Activated naive CD4-positive, alpha-beta T cell treated with anti-CD3 and anti-CD28 coated beads, Interleukin-2, amount 50 U/mL, for 24 hours (primary cell): ENCODE data around the gene FBLN1.
"Not testable (repeated sequence)": the region's sequence is repeated elsewhere in the genome, so short reads cannot be mapped to it uniquely, and the experiment has no call there.

Experiments
- H3K27ac Mint-ChIP-seq: one replicate; pipeline ENCODE4 v1.8.0; 2021; ENCODE audit warnings: mild to moderate bottlenecking, mixed read lengths
- H3K27me3 Mint-ChIP-seq: one replicate; pipeline ENCODE4 v1.8.0; 2021; ENCODE audit warnings: mixed read lengths
- H3K36me3 Mint-ChIP-seq: one replicate; pipeline ENCODE4 v1.8.0; 2021; ENCODE audit warnings: mixed read lengths
- H3K4me1 Mint-ChIP-seq: one replicate; pipeline ENCODE4 v1.8.0; 2021; ENCODE audit warnings: mixed read lengths
- H3K4me3 Mint-ChIP-seq: one replicate; pipeline ENCODE4 v1.8.0; 2021; ENCODE audit warnings: mild to moderate bottlenecking, mixed read lengths
- H3K9me3 Mint-ChIP-seq: one replicate; pipeline ENCODE4 v1.8.0; 2021; ENCODE audit warnings: mixed read lengths

Gene FBLN1

GRCh38 chr22:45542736-45543135, 40.1 kb downstream of the FBLN1 start:
- not testable (repeated sequence) for H3K4me3 Mint-ChIP-seq, H3K27me3 Mint-ChIP-seq, H3K36me3 Mint-ChIP-seq, H3K4me1 Mint-ChIP-seq, H3K9me3 Mint-ChIP-seq, H3K27ac Mint-ChIP-seq

- Mint-ChIP-seq H3K4me3 (no peak overlapping the region), H3K27me3 (no peaks in the 10 kb centered on the region), H3K9me3 (no peaks in the 10 kb centered on the region), H3K36me3 (no peaks in the 10 kb centered on the region), H3K27ac (no peak overlapping the region), H3K4me1 (no peaks in the 10 kb centered on the region)
These were observed 40.6 kb downstream of the FBLN1 start for GRCh38 chr22:45543243-45543642.

DNA sequence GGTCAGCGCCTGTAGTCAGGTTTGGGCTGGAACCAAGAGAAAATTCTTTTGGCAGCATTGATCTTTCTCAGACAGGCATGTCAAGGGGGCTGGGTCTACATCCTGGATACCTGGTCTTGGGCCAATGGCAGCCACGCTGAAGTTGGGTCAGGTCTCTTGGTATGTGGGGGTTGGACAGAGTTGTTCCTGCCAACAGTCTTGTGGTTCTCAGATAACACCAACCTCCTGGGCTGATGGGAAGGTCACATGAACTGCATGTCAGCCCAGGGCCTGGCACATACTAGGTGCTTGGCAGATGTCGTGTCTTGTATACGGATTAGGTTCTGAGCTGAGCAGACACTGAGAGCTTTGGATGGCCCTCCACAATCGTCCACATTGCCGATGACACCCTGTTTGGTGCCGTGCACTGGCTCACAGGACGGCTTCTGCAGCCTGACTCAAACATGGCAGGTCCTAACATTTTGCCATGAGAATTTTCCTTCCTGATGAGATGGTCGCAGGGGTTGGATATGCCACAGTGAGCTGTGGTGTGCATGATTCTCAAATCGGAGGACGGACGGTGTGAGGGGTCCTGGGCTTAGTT, 42.0 kb downstream of the FBLN1 start:
- Mint-ChIP-seq H3K27ac (no peak overlapping the region), H3K4me1 (no peaks in the 10 kb centered on the region), H3K4me3 (no peak overlapping the region), H3K9me3 (no peaks in the 10 kb centered on the region), H3K27me3 (no peaks in the 10 kb centered on the region), H3K36me3 (no peaks in the 10 kb centered on the region)

DNA sequence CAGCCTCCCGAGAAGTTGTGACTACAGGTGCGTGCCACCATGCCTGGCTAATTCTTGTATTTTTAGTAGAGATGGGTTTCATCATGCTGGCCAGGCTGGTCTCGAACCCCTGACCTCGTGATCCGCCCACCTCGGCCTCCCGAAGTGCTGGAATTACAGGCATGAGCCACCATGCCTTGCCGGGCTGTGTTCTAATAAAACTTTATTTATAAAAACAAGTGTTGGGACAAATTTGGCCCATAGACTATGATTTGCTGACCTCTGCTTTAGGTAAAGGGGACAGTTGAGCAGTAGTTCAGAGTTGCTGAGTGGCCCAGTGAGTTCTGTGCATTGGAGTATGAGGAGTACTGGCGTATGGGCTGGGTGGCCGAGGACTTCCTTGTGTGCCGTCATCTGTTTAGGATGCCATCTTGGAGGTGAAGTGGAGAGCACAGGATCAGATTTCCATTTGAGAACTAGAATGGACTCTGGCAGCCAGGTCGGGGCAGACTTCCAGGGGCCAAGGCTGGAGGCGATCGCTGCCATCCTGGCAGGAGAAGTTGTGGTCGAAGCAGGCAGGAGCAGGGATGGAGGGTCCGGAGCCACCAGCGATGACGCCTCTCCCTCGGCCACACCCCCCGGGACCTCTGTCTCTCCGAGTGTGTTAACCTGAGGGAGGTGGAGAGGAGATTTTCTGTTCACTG, 43.8 kb downstream of the FBLN1 start:
- Mint-ChIP-seq H3K27me3 (no peaks in the 10 kb centered on the region), H3K27ac (no peak overlapping the region), H3K9me3 (no peaks in the 10 kb centered on the region), H3K36me3 (no peaks in the 10 kb centered on the region), H3K4me1 (no peaks in the 10 kb centered on the region), H3K4me3 (no peak overlapping the region)

DNA sequence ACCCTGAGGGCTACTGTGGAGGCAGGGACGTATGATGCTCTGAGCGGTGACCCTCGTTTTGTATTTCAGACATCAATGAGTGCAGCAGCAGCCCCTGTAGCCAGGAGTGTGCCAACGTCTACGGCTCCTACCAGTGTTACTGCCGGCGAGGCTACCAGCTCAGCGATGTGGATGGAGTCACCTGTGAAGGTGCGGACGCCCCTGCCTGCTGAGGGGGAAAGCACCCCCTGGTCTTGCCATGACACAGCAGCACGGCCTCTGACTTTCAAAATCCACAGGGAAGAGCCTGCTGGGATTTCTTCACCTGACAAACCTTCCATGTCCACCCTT, 44.3 kb downstream of the FBLN1 start:
- no peaks in the 10 kb centered on the region for H3K9me3 Mint-ChIP-seq
- no peak overlapping the region for H3K4me3 Mint-ChIP-seq
- H3K27ac Mint-ChIP-seq: no peak overlapping the region
- no peaks in the 10 kb centered on the region for H3K36me3 Mint-ChIP-seq
- no peaks in the 10 kb centered on the region for H3K27me3 Mint-ChIP-seq
- no peaks in the 10 kb centered on the region for H3K4me1 Mint-ChIP-seq

- H3K4me3 Mint-ChIP-seq: no peak overlapping the region
- no peaks in the 10 kb centered on the region for H3K9me3 Mint-ChIP-seq
- H3K36me3 Mint-ChIP-seq: no peaks in the 10 kb centered on the region
- no peaks in the 10 kb centered on the region for H3K27me3 Mint-ChIP-seq
- H3K4me1 Mint-ChIP-seq: no peaks in the 10 kb centered on the region
- peak overlapping the region; percentile 59 for H3K27ac Mint-ChIP-seq
These were observed 45.0 kb downstream of the FBLN1 start for GRCh38 chr22:45547731-45548130.

DNA sequence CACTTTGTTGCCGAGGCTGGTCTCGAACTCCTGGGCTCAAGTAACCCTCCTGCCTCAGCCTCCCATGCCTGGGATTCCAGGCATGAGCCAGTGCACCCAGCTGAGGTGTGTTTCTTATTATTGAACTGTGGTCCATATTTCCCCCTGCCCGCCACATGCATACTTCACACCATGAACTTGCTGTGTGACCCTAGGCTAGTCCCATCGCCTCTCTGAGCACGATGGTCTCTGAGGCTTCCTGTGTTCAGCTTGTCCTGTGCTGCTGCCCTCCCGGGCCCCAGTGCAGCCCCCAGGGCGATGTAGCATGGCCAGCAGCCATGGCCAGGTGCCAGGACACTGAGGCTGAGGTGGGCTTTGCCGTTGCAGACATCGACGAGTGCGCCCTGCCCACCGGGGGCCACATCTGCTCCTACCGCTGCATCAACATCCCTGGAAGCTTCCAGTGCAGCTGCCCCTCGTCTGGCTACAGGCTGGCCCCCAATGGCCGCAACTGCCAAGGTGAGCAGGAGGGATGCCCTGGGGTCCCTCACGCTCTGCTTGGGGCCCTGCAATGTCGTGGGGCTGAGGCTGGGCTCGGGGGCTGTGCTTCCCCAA, 45.7 kb downstream of the FBLN1 start:
- Mint-ChIP-seq H3K4me1 (no peaks in the 10 kb centered on the region), H3K4me3 (no peak overlapping the region), H3K27me3 (no peaks in the 10 kb centered on the region), H3K27ac (no peak overlapping the region), H3K36me3 (no peaks in the 10 kb centered on the region), H3K9me3 (no peaks in the 10 kb centered on the region)

GRCh38 chr22:45548991-45549761, 46.5 kb downstream of the FBLN1 start:
- no peak overlapping the region for H3K4me3 Mint-ChIP-seq
- no peaks in the 10 kb centered on the region for H3K4me1 Mint-ChIP-seq
- H3K9me3 Mint-ChIP-seq: no peaks in the 10 kb centered on the region
- H3K36me3 Mint-ChIP-seq: no peaks in the 10 kb centered on the region
- H3K27ac Mint-ChIP-seq: no peak overlapping the region
- no peaks in the 10 kb centered on the region for H3K27me3 Mint-ChIP-seq

DNA sequence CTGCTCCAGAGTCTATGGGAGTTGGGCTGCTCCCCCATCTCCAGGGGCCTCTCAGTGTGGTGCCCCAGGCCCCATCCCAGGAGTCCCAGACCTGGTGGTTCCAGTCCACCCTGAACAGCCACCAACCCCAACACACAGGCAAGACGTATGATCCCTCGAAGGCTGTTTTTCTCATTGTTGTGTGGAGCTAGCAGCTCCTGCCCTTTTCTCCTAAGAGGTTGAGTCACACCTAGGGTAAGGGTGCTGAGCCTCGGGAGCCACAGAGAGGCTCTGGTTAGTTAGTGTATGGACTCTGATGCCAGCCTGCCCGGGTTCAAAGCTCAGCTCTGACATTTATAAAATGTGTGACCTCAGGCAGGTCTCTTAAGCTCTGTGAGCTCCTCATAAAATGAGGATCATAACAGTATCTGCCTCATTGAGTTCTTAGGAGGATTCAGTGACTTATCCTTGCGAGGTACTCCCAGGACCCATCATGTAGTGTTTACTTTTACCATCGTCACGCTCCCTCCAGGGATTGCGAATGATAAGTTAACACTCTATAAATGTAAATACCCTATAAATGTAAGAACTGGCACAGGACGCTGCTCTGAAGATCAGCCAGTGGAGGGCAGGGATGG, 47.2 kb downstream of the FBLN1 start:
- Mint-ChIP-seq H3K4me3 (no peak overlapping the region), H3K27me3 (no peaks in the 10 kb centered on the region), H3K4me1 (no peaks in the 10 kb centered on the region), H3K36me3 (no peaks in the 10 kb centered on the region), H3K9me3 (no peaks in the 10 kb centered on the region), H3K27ac (no peak overlapping the region)

GRCh38 chr22:45550416-45550815, 47.7 kb downstream of the FBLN1 start:
- Mint-ChIP-seq H3K9me3 (no peaks in the 10 kb centered on the region), H3K27me3 (no peaks in the 10 kb centered on the region), H3K4me1 (no peaks in the 10 kb centered on the region), H3K27ac (no peak overlapping the region), H3K4me3 (no peak overlapping the region), H3K36me3 (no peaks in the 10 kb centered on the region)

GRCh38 chr22:45550891-45551290, 48.2 kb downstream of the FBLN1 start:
- Mint-ChIP-seq H3K4me3 (no peak overlapping the region), H3K36me3 (no peaks in the 10 kb centered on the region), H3K27ac (no peak overlapping the region), H3K9me3 (no peaks in the 10 kb centered on the region), H3K4me1 (no peaks in the 10 kb centered on the region), H3K27me3 (no peaks in the 10 kb centered on the region)

DNA sequence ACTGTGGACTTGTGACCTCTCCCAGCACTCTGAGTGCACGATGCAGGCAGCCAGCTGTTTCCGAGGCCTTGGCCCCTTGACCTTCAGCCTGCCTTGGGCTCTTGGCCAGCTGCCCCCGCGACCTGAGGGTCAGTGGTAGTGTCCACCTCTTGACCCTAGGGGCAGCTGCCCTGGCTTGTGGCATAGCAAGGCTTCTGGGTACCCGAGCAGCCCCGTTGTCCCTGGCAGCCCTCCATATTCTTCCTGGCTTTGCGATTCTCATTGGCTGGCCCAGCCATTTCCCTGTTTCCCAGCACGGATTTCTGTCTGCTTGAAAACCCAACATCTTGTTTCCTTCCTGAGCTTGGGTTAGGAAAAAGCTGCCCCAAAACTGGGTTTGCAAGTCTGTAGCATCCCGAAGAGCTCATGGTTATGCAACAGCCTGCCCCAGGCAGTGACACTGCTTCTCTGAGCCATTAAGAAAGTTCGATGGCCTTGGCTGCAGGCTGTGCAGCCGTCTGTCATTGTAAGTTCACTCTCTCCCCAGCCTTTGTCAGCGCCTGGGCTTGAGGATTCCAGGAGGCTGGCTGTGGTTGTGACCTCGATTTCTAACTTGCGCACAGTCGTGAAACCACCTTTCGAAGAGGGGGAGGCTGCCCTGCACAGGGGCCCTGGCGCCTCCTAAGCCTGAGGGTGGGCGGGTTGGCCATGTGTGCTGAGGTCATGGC, 48.8 kb downstream of the FBLN1 start:
- Mint-ChIP-seq H3K4me3 (no peak overlapping the region), H3K36me3 (no peaks in the 10 kb centered on the region), H3K4me1 (no peaks in the 10 kb centered on the region), H3K9me3 (no peaks in the 10 kb centered on the region), H3K27me3 (no peaks in the 10 kb centered on the region), H3K27ac (no peak overlapping the region)

DNA sequence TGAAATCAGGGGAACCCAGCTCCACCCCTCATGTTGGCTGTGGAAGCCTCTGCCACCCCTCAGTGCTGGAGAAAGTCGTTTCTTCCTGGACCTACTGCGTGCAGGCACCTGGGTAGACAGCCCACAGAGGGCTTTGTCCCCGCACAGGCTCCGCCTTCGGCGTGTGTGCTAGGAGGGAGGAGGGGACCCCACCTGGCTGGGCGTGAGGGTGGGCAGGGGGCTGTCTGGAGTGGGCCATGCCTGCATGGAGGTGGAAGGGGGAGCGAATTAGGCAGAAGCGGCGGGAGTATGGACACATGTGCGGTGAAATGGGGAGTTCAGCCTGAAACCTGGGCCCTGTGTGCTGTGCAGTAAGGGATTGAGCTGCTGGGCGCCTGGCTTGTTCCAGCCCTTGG, 49.3 kb downstream of the FBLN1 start:
- Mint-ChIP-seq H3K9me3 (no peaks in the 10 kb centered on the region), H3K4me3 (no peak overlapping the region), H3K4me1 (no peaks in the 10 kb centered on the region), H3K27me3 (no peaks in the 10 kb centered on the region), H3K36me3 (no peaks in the 10 kb centered on the region), H3K27ac (no peak overlapping the region)

DNA sequence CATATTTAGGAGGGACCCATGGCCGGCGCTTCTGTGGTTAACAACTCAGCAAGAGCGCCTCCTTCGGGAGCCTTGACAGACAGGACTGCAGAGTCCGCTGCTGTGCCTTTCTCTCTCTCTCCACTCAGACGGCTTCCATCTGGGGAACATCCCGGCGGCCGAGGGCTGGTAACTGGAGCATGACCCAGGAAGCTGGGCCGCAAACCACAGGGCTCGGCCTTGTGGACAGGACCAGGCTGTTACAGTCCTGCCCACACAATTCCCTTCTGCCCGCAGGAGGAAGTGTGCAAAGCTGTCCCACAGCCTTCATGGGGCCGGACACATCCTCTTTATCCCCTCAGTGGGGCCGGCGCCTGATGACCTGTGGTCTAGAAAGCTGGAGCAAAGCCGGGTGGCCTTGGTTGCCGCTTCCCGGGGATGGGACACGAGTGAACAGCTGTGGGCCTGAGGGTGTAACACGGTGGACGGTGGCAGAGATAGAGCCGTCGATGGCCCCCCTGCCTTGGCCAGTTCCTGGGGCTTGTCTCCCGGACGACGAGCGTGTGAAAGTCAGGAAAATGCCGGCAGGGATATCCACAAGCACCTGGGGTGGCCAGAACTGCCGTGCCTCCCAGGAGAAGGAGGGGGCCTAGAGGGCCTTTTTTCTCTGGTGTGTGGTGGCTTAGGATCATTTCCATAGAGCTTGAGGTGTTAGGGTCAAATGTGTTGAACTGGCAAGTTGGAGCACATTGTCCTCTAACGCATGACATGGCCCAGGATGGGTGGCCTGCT, 50.1 kb downstream of the FBLN1 start:
- Mint-ChIP-seq H3K27ac (no peak overlapping the region), H3K9me3 (no peaks in the 10 kb centered on the region), H3K36me3 (no peaks in the 10 kb centered on the region), H3K4me1 (no peaks in the 10 kb centered on the region), H3K27me3 (no peaks in the 10 kb centered on the region), H3K4me3 (no peak overlapping the region)
